Mucosa of rectum (tissue), 2 donors: ENCODE results near the gene STBD1.
"Not testable (repeated sequence)": the region's sequence is repeated elsewhere in the genome, so short reads cannot be mapped to it uniquely, and the experiment has no call there.

Source experiments
- H3K27ac ChIP-seq, 2 donors: one replicate each; pipeline ENCODE4 v1.7.0; 2013; ENCODE audit warnings: inconsistent platforms in 2 of 2, low read depth in 2 of 2, low read length in 2 of 2
- H3K27me3 ChIP-seq, 2 donors: one replicate each; pipeline ENCODE4 v1.7.0; 2013; ENCODE audit warnings: low read length in 2 of 2; ENCODE audit not compliant: control insufficient read depth in 2 of 2, insufficient read depth in 2 of 2
- H3K36me3 ChIP-seq, 2 donors: one replicate each; pipeline ENCODE4 v1.7.0; 2013; ENCODE audit warnings: low read length in 2 of 2; ENCODE audit not compliant: control insufficient read depth in 2 of 2, insufficient read depth in 2 of 2
- H3K4me1 ChIP-seq, 2 donors: one replicate each; pipeline ENCODE4 v1.7.0; 2013; ENCODE audit warnings: low read length in 2 of 2, mild to moderate bottlenecking in 1 of 2; ENCODE audit not compliant: control insufficient read depth in 2 of 2, insufficient read depth in 2 of 2
- H3K4me3 ChIP-seq, 2 donors: one replicate each; pipeline ENCODE4 v1.7.0; 2013; ENCODE audit warnings: low read length in 2 of 2
- H3K9ac ChIP-seq, 2 donors: one replicate each; pipeline ENCODE4 v1.7.0; 2013; ENCODE audit warnings: low read length in 2 of 2, low read depth in 1 of 2, mild to moderate bottlenecking in 1 of 2
- H3K9me3 ChIP-seq, 2 donors: one replicate each; pipeline ENCODE4 v1.7.0; 2013; ENCODE audit warnings: low read length in 2 of 2; ENCODE audit not compliant: control insufficient read depth in 2 of 2
- donor health status: healthy.
- donor health status: Normal muscosa, but diverticular disease.

Gene STBD1

GRCh38 chr4:76272073-76272472 is 34.5 kb upstream of the STBD1 start:
- Histone ChIP-seq H3K27me3 (no peaks in the 10 kb centered on the region), H3K4me3 (no peak overlapping the region), H3K9ac (no peak overlapping the region), H3K36me3 (no peaks in the 10 kb centered on the region), H3K27ac (no peak overlapping the region), H3K4me1 (peaks cover 0 to 5% of the 10 kb centered on the region in 2 donors), H3K9me3 (no peaks in the 10 kb centered on the region)

- Histone ChIP-seq H3K36me3 (no peaks in the 10 kb centered on the region), H3K9ac (no peak overlapping the region), H3K9me3 (no peaks in the 10 kb centered on the region), H3K4me1 (peaks cover 0 to 5% of the 10 kb centered on the region in 2 donors), H3K4me3 (no peak overlapping the region), H3K27me3 (no peaks in the 10 kb centered on the region), H3K27ac (no peak overlapping the region)
These were observed 34.0 kb upstream of the STBD1 start for GRCh38 chr4:76272582-76272981.

DNA sequence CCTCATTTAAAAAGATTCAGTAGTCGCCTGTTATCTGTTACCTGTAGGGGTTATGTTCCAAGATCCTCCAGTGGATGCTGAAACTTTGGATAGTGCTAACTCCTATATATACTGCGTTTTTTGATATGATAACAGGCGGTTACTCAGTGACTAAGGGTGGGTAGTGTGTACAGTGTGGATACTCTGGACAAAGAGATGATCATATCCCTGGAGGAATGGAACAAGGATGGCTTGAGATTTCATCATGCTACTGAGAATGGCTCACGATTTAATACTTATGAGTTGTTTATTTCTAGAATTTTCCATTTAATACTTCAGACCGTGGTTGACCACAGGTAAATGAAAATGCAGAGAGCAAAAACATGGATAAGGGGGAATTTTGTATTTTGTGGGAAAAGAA is 33.5 kb upstream of the STBD1 start:
- no peaks in the 10 kb centered on the region for H3K9me3 ChIP-seq
- no peak overlapping the region for H3K27ac ChIP-seq
- H3K4me3 ChIP-seq = no peak overlapping the region
- H3K9ac ChIP-seq = no peak overlapping the region
- no peaks in the 10 kb centered on the region for H3K36me3 ChIP-seq
- no peaks in the 10 kb centered on the region for H3K27me3 ChIP-seq
- H3K4me1 ChIP-seq = peaks cover 0 to 9% of the 10 kb centered on the region in 2 donors

- H3K4me1 ChIP-seq = peaks cover 3 to 18% of the 10 kb centered on the region in 2 donors
- no peaks in the 10 kb centered on the region for H3K9me3 ChIP-seq
These were observed 30.9 kb upstream of the STBD1 start for GRCh38 chr4:76275486-76276124.

GRCh38 chr4:76276813-76277212 is 29.7 kb upstream of the STBD1 start:
- no peak overlapping the region for H3K4me3 ChIP-seq

More at GRCh38 chr4:76275486-76276124, 30.9 kb upstream of the STBD1 start:
- Histone ChIP-seq H3K9ac (no peak overlapping the region), H3K27ac (no peak overlapping the region), H3K27me3 (no peaks in the 10 kb centered on the region), H3K4me3 (no peak overlapping the region), H3K36me3 (no peaks in the 10 kb centered on the region)

GRCh38 chr4:76277667-76278066 is 28.9 kb upstream of the STBD1 start:
- no peak overlapping the region for H3K27ac ChIP-seq
- no peaks in the 10 kb centered on the region for H3K36me3 ChIP-seq
- no peaks in the 10 kb centered on the region for H3K9me3 ChIP-seq
- no peak overlapping the region for H3K4me3 ChIP-seq
- H3K9ac ChIP-seq = no peak overlapping the region
- H3K27me3 ChIP-seq = no peaks in the 10 kb centered on the region
- peaks cover 3 to 18% of the 10 kb centered on the region in 2 donors for H3K4me1 ChIP-seq

More at GRCh38 chr4:76276813-76277212, 29.7 kb upstream of the STBD1 start:
- H3K36me3 ChIP-seq = no peaks in the 10 kb centered on the region
- H3K9me3 ChIP-seq = no peaks in the 10 kb centered on the region
- H3K27ac ChIP-seq = no peak overlapping the region
- H3K27me3 ChIP-seq = no peaks in the 10 kb centered on the region
- H3K9ac ChIP-seq = no peak overlapping the region
- peaks cover 3 to 18% of the 10 kb centered on the region in 2 donors for H3K4me1 ChIP-seq

GRCh38 chr4:76278583-76278982 is 27.9 kb upstream of the STBD1 start:
- H3K36me3 ChIP-seq = no peaks in the 10 kb centered on the region
- no peak overlapping the region for H3K27ac ChIP-seq
- H3K27me3 ChIP-seq = no peaks in the 10 kb centered on the region
- H3K9ac ChIP-seq = no peak overlapping the region
- peaks cover 3 to 18% of the 10 kb centered on the region in 2 donors for H3K4me1 ChIP-seq
- H3K9me3 ChIP-seq = no peaks in the 10 kb centered on the region
- no peak overlapping the region for H3K4me3 ChIP-seq

DNA sequence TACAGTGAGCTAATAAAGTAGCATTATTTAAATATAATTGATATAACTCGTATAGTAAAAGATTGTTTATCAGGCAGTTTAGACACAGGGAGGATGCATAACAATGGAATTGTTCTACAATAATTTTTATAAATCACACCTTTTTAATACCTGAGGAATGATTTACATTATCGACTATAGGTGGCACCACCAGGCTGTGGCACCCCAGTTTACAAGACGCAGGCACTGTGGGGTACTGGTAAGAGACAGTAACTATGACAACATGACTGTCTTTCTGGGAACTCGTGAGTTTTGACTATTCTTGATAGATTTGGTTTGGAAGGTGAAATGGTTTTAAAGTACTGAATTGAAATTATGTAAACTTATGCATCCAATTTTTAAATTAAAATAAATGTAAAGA is 27.1 kb upstream of the STBD1 start:
- Histone ChIP-seq H3K9me3 (no peaks in the 10 kb centered on the region), H3K36me3 (no peaks in the 10 kb centered on the region), H3K27ac (no peak overlapping the region), H3K27me3 (no peaks in the 10 kb centered on the region), H3K9ac (no peak overlapping the region), H3K4me3 (no peak overlapping the region), H3K4me1 (peaks cover 3 to 15% of the 10 kb centered on the region in 2 donors)

- no peaks in the 10 kb centered on the region for H3K9me3 ChIP-seq
- H3K27ac ChIP-seq = no peak overlapping the region
- no peak overlapping the region for H3K9ac ChIP-seq
These were observed 25.8 kb upstream of the STBD1 start for GRCh38 chr4:76280488-76281441.

GRCh38 chr4:76281594-76281993 is 24.9 kb upstream of the STBD1 start:
- not testable (repeated sequence) for H3K27me3 ChIP-seq, H3K4me3 ChIP-seq, H3K9ac ChIP-seq, H3K9me3 ChIP-seq, H3K36me3 ChIP-seq, H3K27ac ChIP-seq
- peaks cover 3 to 13% of the 10 kb centered on the region in 2 donors for H3K4me1 ChIP-seq

More at GRCh38 chr4:76280488-76281441, 25.8 kb upstream of the STBD1 start:
- Histone ChIP-seq H3K27me3 (no peaks in the 10 kb centered on the region), H3K4me3 (no peak overlapping the region), H3K4me1 (peaks cover 3 to 13% of the 10 kb centered on the region in 2 donors), H3K36me3 (no peaks in the 10 kb centered on the region)
